ENCODE results near the gene DDOST.

DNA sequence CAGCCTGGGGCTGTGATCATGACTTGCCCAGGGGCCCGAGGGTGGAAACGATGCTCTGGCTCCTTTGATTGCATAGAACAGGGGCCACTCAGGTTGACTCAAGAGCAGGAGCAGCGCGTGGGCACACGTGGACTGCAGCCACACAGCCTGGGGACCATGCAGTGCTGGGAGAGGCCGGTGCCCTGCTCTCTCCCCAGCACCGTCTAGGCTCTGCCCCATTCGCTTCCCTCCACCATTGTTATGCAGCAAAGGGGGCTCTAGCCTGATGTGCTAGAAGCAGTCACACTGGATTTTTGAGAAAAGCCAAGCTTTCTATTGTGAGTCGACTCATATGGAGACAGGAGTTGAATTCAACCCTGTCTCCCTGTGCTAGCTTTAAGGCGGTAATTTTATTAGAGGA lies 19.2 kb downstream of the DDOST start:
- TF ChIP-seq CTCF (IDR thresholded peaks at IDR 0.05; ENCODE audit: borderline replicate concordance, extremely low read depth, low read length, poor library complexity, severe bottlenecking) (no peak), EZH2 (IDR thresholded peaks at IDR 0.05; ENCODE audit: borderline replicate concordance, low read depth, low read length, severe bottlenecking) (no peak)
